A549 (cell line): Measurements from ENCODE around the gene E2F1.

ENCODE experiments used
- CTCF ChIP-seq: fragments of >200 bp; sonication (Bioruptor Twin); formaldehyde crosslinking; IDR thresholded peaks from 3 replicates; pipeline ENCODE4 v1.5.1; 2016
- EP300 ChIP-seq, 2 experiments: fragments of >200 bp; sonication (Bioruptor Twin); formaldehyde crosslinking; IDR thresholded peaks; 2 replicates in 1 of 2; 3 replicates in 1 of 2; pipeline ENCODE4 v1.6.1; 2016 to 2017
- GATA3 ChIP-seq: IDR thresholded peaks from 2 replicates; pipeline ENCODE4 v1.6.1; 2012; ENCODE audit warnings: borderline replicate concordance
- MYC ChIP-seq: IDR thresholded peaks from 2 replicates; pipeline ENCODE4 v1.6.1; 2012; ENCODE audit warnings: mild to moderate bottlenecking, inconsistent platforms, low read length, improper control_type of control experiment, borderline replicate concordance
- POLR2A ChIP-seq: IDR thresholded peaks from 2 replicates; pipeline ENCODE4 v1.6.1; 2012; ENCODE audit warnings: mild to moderate bottlenecking, low read length
- RAD21 ChIP-seq, 2 experiments: fragments of >200 bp in 1 of 2; sonication (Bioruptor Twin) in 1 of 2; formaldehyde crosslinking in 1 of 2; IDR thresholded peaks in 1 of 2; conservative IDR thresholded peaks in 1 of 2; 2 replicates in 1 of 2; 3 replicates in 1 of 2; pipeline ENCODE4 v1.6.1; 2012 to 2018; ENCODE audit warnings: inconsistent platforms in 1 of 2
- REST ChIP-seq: fragments of 200-600 bp; sonication (generic); IDR thresholded peaks from 2 replicates; pipeline ENCODE4 v1.6.1; 2016; ENCODE audit warnings: antibody characterized with exemption, mild to moderate bottlenecking, moderate library complexity
- SREBF2 ChIP-seq: fragments of 450-650 bp; IDR thresholded peaks from 2 replicates; pipeline ENCODE4 v1.6.1; 2014; ENCODE audit warnings: mild to moderate bottlenecking, moderate library complexity

GRCh38 chr20:33725607-33726264 lies 39.6 kb upstream of the E2F1 start:
- TF ChIP-seq POLR2A (no peak), CTCF (no peak), EP300 (IDR thresholded peaks at IDR 0.05) (no peak), GATA3 (no peak), RAD21 (conservative IDR thresholded peaks at IDR 0.05 in 1 of 2, IDR thresholded peaks at IDR 0.05 in 1 of 2) (no peak), MYC (no peak), SREBF2 (no peak), REST (no peak)
